ENCODE measurements around the gene EDN1.

DNA sequence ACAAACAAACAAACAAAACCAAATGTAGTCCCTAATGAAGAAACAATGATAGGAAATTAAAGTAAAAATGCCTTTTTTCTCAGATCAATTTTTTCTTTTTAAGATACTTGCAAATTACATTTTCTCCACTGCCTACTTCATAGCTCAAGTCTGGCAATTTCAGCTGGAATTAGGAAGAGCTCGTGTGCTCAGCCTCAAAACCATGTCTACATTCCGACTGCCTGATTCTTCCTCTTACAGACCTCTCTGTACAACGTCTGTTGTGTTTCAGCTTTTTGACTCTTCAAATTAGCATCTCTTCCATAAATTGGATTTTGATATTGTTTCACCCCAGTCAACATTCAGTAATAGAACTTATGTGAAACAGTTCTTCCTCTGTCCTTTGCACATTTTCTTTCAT, 9.3 kb upstream of the EDN1 start:
- no peak for TF ChIP-seq POLR2A (IDR thresholded peaks at IDR 0.05)
- TF ChIP-seq, protein P1, sequence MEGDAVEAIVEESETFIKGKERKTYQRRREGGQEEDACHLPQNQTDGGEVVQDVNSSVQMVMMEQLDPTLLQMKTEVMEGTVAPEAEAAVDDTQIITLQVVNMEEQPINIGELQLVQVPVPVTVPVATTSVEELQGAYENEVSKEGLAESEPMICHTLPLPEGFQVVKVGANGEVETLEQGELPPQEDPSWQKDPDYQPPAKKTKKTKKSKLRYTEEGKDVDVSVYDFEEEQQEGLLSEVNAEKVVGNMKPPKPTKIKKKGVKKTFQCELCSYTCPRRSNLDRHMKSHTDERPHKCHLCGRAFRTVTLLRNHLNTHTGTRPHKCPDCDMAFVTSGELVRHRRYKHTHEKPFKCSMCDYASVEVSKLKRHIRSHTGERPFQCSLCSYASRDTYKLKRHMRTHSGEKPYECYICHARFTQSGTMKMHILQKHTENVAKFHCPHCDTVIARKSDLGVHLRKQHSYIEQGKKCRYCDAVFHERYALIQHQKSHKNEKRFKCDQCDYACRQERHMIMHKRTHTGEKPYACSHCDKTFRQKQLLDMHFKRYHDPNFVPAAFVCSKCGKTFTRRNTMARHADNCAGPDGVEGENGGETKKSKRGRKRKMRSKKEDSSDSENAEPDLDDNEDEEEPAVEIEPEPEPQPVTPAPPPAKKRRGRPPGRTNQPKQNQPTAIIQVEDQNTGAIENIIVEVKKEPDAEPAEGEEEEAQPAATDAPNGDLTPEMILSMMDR (IDR thresholded peaks at IDR 0.05) = no peak

Measured in adrenal gland (tissue), 5 donors.